ENCODE results near the gene IGIP.

DNA sequence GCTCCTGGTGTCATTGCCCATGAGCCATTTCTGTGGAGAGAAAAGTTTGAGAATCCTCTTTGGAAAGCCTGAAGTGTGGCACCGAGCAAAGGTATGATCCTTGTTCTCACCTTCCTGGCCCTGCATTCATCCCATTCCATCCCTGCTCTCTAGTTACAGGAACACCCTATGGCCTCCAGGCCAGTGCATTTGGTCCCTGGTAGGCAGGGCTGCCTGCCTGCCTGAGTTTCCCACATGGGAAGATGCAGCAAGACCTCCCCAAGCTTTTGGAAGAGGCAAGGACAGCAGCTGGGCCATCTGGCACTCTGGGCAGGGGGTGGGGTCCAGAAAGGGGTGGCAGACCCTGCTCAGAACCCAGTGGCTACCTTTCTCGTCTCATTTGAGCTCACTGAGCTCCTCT, 24.5 kb downstream of the IGIP start:
- TF ChIP-seq, protein P1, sequence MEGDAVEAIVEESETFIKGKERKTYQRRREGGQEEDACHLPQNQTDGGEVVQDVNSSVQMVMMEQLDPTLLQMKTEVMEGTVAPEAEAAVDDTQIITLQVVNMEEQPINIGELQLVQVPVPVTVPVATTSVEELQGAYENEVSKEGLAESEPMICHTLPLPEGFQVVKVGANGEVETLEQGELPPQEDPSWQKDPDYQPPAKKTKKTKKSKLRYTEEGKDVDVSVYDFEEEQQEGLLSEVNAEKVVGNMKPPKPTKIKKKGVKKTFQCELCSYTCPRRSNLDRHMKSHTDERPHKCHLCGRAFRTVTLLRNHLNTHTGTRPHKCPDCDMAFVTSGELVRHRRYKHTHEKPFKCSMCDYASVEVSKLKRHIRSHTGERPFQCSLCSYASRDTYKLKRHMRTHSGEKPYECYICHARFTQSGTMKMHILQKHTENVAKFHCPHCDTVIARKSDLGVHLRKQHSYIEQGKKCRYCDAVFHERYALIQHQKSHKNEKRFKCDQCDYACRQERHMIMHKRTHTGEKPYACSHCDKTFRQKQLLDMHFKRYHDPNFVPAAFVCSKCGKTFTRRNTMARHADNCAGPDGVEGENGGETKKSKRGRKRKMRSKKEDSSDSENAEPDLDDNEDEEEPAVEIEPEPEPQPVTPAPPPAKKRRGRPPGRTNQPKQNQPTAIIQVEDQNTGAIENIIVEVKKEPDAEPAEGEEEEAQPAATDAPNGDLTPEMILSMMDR (IDR thresholded peaks at IDR 0.05): no peak
- TF ChIP-seq POLR2AphosphoS5 (IDR thresholded peaks at IDR 0.05) (no peak), POLR2A (IDR thresholded peaks at IDR 0.05) (no peak)

Data from suprapubic skin (tissue), 4 donors.